ENCODE measurements around the gene LEFTY2. TPM values are rescaled to one million over a fixed set of nuclear protein-coding genes. Genes with fewer than 3 reads are reported as not detected.

Gene LEFTY2
- total and polyA plus RNA-seq, 4 donors, result 4.6 to 6.0 (median 5.1) TPM

DNA sequence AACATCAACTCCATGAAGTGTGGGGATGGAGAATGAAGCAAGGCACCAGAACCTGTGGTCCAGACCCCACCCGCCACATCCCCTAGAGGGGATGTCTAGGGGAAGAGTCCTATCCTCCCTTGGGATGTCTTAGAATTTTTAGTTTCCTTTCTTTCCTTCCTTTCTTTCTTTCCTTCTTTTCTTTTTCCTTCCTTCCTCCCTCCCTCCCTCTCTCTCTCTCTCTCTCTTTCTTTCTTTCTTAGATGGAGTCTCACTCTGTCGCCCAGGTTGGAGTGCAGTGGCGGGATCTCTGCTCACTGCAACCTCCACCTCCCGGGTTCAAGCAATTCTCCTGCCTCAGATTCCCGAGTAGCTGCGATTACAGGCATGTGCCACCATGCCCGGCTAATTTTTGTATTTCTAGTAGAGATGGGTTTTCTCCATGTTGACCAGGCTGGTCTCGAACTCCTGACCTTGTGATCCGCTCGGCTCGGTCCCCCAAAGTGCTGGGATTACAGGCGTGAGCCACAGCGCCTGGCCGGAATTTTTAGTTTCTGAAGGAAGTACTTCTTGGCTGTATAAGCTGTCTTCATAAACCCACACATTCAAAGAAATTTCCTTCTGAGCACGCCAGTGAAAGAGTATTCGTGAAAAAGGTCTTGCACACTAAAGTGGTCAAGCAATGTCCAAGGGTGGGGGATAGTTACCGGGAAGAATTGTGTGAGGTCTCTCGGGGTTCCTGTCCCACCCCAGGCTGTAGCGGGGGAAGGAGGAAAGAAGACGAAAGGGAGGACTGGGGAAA, 20.8 kb upstream of the LEFTY2 start:
- Histone ChIP-seq H3K27ac (ENCODE audit: low read depth in 1 of 2, low read length in 2 of 2) (no peak overlapping the region), H3K4me1 (ENCODE audit: control insufficient read depth in 1 of 2, insufficient read depth in 2 of 2, low read length in 2 of 2) (no peaks in the 10 kb centered on the region), H3K4me3 (ENCODE audit: low read length in 2 of 2) (no peak overlapping the region), H3K27me3 (ENCODE audit: control insufficient read depth in 1 of 2, insufficient read depth in 2 of 2, low read length in 1 of 2) (no peaks in the 10 kb centered on the region), H3K9me3 (ENCODE audit: control insufficient read depth, low read length) (no peaks in the 10 kb centered on the region), H3K36me3 (ENCODE audit: control insufficient read depth in 1 of 2, insufficient read depth in 2 of 2, low read length in 1 of 2) (no peaks in the 10 kb centered on the region)
- 58 to 65% methylated on average over 20 of the region's 20 CpGs for WGBS, 2 donors
- DNase-seq (peak in 1 of 2 donors; percentile 9), ATAC-seq (ENCODE audit: low FRiP score) (no peak)
- intact Hi-C loops (cut with DNase I), result no loop called here

- Histone ChIP-seq H3K9me3 (ENCODE audit: control insufficient read depth, low read length) (no peaks in the 10 kb centered on the region), H3K4me3 (ENCODE audit: low read length in 2 of 2) (no peak overlapping the region), H3K27me3 (ENCODE audit: control insufficient read depth in 1 of 2, insufficient read depth in 2 of 2, low read length in 1 of 2) (no peaks in the 10 kb centered on the region), H3K4me1 (ENCODE audit: control insufficient read depth in 1 of 2, insufficient read depth in 2 of 2, low read length in 2 of 2) (no peaks in the 10 kb centered on the region), H3K27ac (ENCODE audit: low read depth in 1 of 2, low read length in 2 of 2) (no peak overlapping the region), H3K36me3 (ENCODE audit: control insufficient read depth in 1 of 2, insufficient read depth in 2 of 2, low read length in 1 of 2) (no peaks in the 10 kb centered on the region)
- no peak for ATAC-seq (ENCODE audit: low FRiP score)
- intact Hi-C loops (cut with DNase I), result no loop called here
- no peak for DNase-seq
- 80 to 83% methylated on average over 3 of the region's 3 CpGs for WGBS, 2 donors
Observed at GRCh38 chr1:225958041-225958440, 17.0 kb upstream of the LEFTY2 start.

DNA sequence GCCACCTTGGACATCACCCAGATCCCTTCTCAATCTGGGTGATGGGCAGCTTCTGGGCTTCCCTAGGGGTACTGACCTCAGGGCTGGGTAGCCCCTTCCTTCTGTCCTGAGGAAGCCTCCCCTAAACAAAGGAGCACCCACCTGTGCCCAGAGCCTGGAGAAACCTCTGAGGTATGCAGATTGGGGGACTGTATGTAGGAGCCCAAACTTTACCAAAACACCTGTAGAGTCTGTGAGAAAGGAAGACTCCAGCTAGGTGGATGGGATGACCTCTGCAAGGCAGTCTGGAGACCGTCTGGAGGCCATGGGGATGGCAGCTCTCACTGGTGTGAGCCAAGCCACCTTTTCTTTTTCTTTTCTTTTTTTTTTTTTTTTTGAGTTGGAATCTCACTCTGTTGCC, 13.7 kb upstream of the LEFTY2 start:
- WGBS, 2 donors, result 91 to 100% methylated on average over 1 of the region's 1 CpG

GRCh38 chr1:225953315-225953714, 12.3 kb upstream of the LEFTY2 start:
- Histone ChIP-seq H3K9me3 (ENCODE audit: control insufficient read depth, low read length) (no peaks in the 10 kb centered on the region), H3K27ac (ENCODE audit: low read depth in 1 of 2, low read length in 2 of 2) (no peak overlapping the region), H3K27me3 (ENCODE audit: control insufficient read depth in 1 of 2, insufficient read depth in 2 of 2, low read length in 1 of 2) (no peaks in the 10 kb centered on the region), H3K36me3 (ENCODE audit: control insufficient read depth in 1 of 2, insufficient read depth in 2 of 2, low read length in 1 of 2) (no peaks in the 10 kb centered on the region), H3K4me1 (ENCODE audit: control insufficient read depth in 1 of 2, insufficient read depth in 2 of 2, low read length in 2 of 2) (no peaks in the 10 kb centered on the region), H3K4me3 (ENCODE audit: low read length in 2 of 2) (no peak overlapping the region)
- DNase-seq, result no peak
- WGBS, 2 donors, result 95 to 99% methylated on average over 4 of the region's 4 CpGs
- intact Hi-C loops (cut with DNase I), result no loop called here
- ATAC-seq (ENCODE audit: low FRiP score), result no peak

More for the DNA sequence above, 13.7 kb upstream of the LEFTY2 start:
- H3K36me3 ChIP-seq (ENCODE audit: control insufficient read depth in 1 of 2, insufficient read depth in 2 of 2, low read length in 1 of 2), result no peaks in the 10 kb centered on the region
- ATAC-seq (ENCODE audit: low FRiP score) (no peak), DNase-seq (no peak)
- intact Hi-C loops (cut with DNase I), result no loop called here
- no peak overlapping the region for H3K4me3 ChIP-seq (ENCODE audit: low read length in 2 of 2)
- H3K27me3 ChIP-seq (ENCODE audit: control insufficient read depth in 1 of 2, insufficient read depth in 2 of 2, low read length in 1 of 2), result no peaks in the 10 kb centered on the region
- no peaks in the 10 kb centered on the region for H3K9me3 ChIP-seq (ENCODE audit: control insufficient read depth, low read length)
- no peaks in the 10 kb centered on the region for H3K4me1 ChIP-seq (ENCODE audit: control insufficient read depth in 1 of 2, insufficient read depth in 2 of 2, low read length in 2 of 2)
- no peak overlapping the region for H3K27ac ChIP-seq (ENCODE audit: low read depth in 1 of 2, low read length in 2 of 2)

GRCh38 chr1:225950905-225951497, 10.0 kb upstream of the LEFTY2 start:
- Histone ChIP-seq H3K4me1 (ENCODE audit: control insufficient read depth in 1 of 2, insufficient read depth in 2 of 2, low read length in 2 of 2) (no peaks in the 10 kb centered on the region), H3K27ac (ENCODE audit: low read depth in 1 of 2, low read length in 2 of 2) (no peak overlapping the region), H3K27me3 (ENCODE audit: control insufficient read depth in 1 of 2, insufficient read depth in 2 of 2, low read length in 1 of 2) (no peaks in the 10 kb centered on the region), H3K36me3 (ENCODE audit: control insufficient read depth in 1 of 2, insufficient read depth in 2 of 2, low read length in 1 of 2) (no peaks in the 10 kb centered on the region), H3K9me3 (ENCODE audit: control insufficient read depth, low read length) (no peaks in the 10 kb centered on the region), H3K4me3 (ENCODE audit: low read length in 2 of 2) (no peak overlapping the region)
- peak; percentile 45 for ATAC-seq (ENCODE audit: low FRiP score)
- no peak for DNase-seq
- 20 to 24% methylated on average over 9 of the region's 9 CpGs for WGBS, 2 donors
- intact Hi-C loops (cut with DNase I), result no loop called here

GRCh38 chr1:225949041-225949440, 8.0 kb upstream of the LEFTY2 start:
- Histone ChIP-seq H3K27ac (ENCODE audit: low read depth in 1 of 2, low read length in 2 of 2) (no peak overlapping the region), H3K4me3 (ENCODE audit: low read length in 2 of 2) (no peak overlapping the region), H3K9me3 (ENCODE audit: control insufficient read depth, low read length) (no peaks in the 10 kb centered on the region), H3K36me3 (ENCODE audit: control insufficient read depth in 1 of 2, insufficient read depth in 2 of 2, low read length in 1 of 2) (no peaks in the 10 kb centered on the region), H3K4me1 (ENCODE audit: control insufficient read depth in 1 of 2, insufficient read depth in 2 of 2, low read length in 2 of 2) (no peaks in the 10 kb centered on the region), H3K27me3 (ENCODE audit: control insufficient read depth in 1 of 2, insufficient read depth in 2 of 2, low read length in 1 of 2) (no peaks in the 10 kb centered on the region)
- DNase-seq (peak in 1 of 2 donors; percentile 4), ATAC-seq (ENCODE audit: low FRiP score) (no peak)
- intact Hi-C loops (cut with DNase I), result no loop called here
- WGBS, 2 donors, result 91 to 92% methylated on average over 6 of the region's 6 CpGs

DNA sequence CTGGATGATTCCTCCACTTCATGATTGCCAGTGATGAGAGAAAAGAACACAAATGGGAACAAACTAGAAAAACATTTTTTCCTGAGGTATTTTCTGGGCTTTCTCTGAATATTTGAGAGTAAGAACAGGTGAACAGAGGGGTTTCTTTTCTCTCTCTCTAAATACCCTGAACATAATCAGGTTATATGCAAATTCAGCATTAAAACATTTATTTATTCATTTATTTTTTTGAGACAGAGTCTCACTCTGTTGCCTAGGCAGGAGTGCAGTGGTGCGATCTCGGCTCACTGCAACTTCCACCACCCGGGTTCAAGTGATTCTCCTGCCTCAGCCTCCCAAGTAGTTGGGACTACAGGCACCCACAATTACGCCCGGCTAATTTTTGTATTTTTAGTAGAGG, 5.8 kb upstream of the LEFTY2 start:
- no peaks in the 10 kb centered on the region for H3K9me3 ChIP-seq (ENCODE audit: control insufficient read depth, low read length)
- H3K27me3 ChIP-seq (ENCODE audit: control insufficient read depth in 1 of 2, insufficient read depth in 2 of 2, low read length in 1 of 2), result no peaks in the 10 kb centered on the region
- no peak overlapping the region for H3K4me3 ChIP-seq (ENCODE audit: low read length in 2 of 2)
- no peak for ATAC-seq (ENCODE audit: low FRiP score)
- intact Hi-C loops (cut with DNase I), result no loop called here
- WGBS, 2 donors, result 89 to 93% methylated on average over 5 of the region's 5 CpGs
- H3K4me1 ChIP-seq (ENCODE audit: control insufficient read depth in 1 of 2, insufficient read depth in 2 of 2, low read length in 2 of 2), result no peaks in the 10 kb centered on the region
- no peak overlapping the region for H3K27ac ChIP-seq (ENCODE audit: low read depth in 1 of 2, low read length in 2 of 2)
- H3K36me3 ChIP-seq (ENCODE audit: control insufficient read depth in 1 of 2, insufficient read depth in 2 of 2, low read length in 1 of 2), result no peaks in the 10 kb centered on the region
- no peak for DNase-seq

GRCh38 chr1:225946082-225946620, 5.1 kb upstream of the LEFTY2 start:
- intact Hi-C loops (cut with DNase I), result no loop called here
- no peaks in the 10 kb centered on the region for H3K9me3 ChIP-seq (ENCODE audit: control insufficient read depth, low read length)

GRCh38 chr1:225945564-225945963, 4.5 kb upstream of the LEFTY2 start:
- Histone ChIP-seq H3K27ac (ENCODE audit: low read depth in 1 of 2, low read length in 2 of 2) (no peak overlapping the region), H3K36me3 (ENCODE audit: control insufficient read depth in 1 of 2, insufficient read depth in 2 of 2, low read length in 1 of 2) (no peaks in the 10 kb centered on the region), H3K4me1 (ENCODE audit: control insufficient read depth in 1 of 2, insufficient read depth in 2 of 2, low read length in 2 of 2) (no peaks in the 10 kb centered on the region), H3K27me3 (ENCODE audit: control insufficient read depth in 1 of 2, insufficient read depth in 2 of 2, low read length in 1 of 2) (no peaks in the 10 kb centered on the region), H3K9me3 (ENCODE audit: control insufficient read depth, low read length) (no peaks in the 10 kb centered on the region), H3K4me3 (ENCODE audit: low read length in 2 of 2) (no peak overlapping the region)
- intact Hi-C loops (cut with DNase I), result no loop called here
- 85 to 91% methylated on average over 4 of the region's 4 CpGs for WGBS, 2 donors
- no peak for ATAC-seq (ENCODE audit: low FRiP score)
- DNase-seq, result peak in 1 of 2 donors; percentile 19

More at GRCh38 chr1:225946082-225946620, 5.1 kb upstream of the LEFTY2 start:
- no peak overlapping the region for H3K4me3 ChIP-seq (ENCODE audit: low read length in 2 of 2)
- 80 to 85% methylated on average over 4 of the region's 4 CpGs for WGBS, 2 donors
- no peak overlapping the region for H3K27ac ChIP-seq (ENCODE audit: low read depth in 1 of 2, low read length in 2 of 2)
- ATAC-seq (ENCODE audit: low FRiP score) (no peak), DNase-seq (peak in 1 of 2 donors; percentile 58)
- H3K4me1 ChIP-seq (ENCODE audit: control insufficient read depth in 1 of 2, insufficient read depth in 2 of 2, low read length in 2 of 2), result no peaks in the 10 kb centered on the region
- H3K27me3 ChIP-seq (ENCODE audit: control insufficient read depth in 1 of 2, insufficient read depth in 2 of 2, low read length in 1 of 2), result no peaks in the 10 kb centered on the region
- no peaks in the 10 kb centered on the region for H3K36me3 ChIP-seq (ENCODE audit: control insufficient read depth in 1 of 2, insufficient read depth in 2 of 2, low read length in 1 of 2)

All from aorta (tissue), 5 donors.